HG03439 (cell line): ENCODE results near the gene RPS14.
A peak's percentile ranks its signal among the peaks of the same experiment; 100 is the strongest.
"Not testable (repeated sequence)": the region's sequence is repeated elsewhere in the genome, so short reads cannot be mapped to it uniquely, and the experiment has no call there.

Experiments used
- ATAC-seq: cut with Tn5 transposase; IDR thresholded peaks from one replicate; pipeline ENCODE4 v1.9.1; 2021; ENCODE audit warnings: mild to moderate bottlenecking, moderate library complexity; ENCODE audit not compliant: unreplicated experiment

The RPS14 gene

GRCh38 chr5:150413902-150414790, 35.4 kb downstream of the RPS14 start:
- ATAC-seq, result not testable (repeated sequence)

DNA sequence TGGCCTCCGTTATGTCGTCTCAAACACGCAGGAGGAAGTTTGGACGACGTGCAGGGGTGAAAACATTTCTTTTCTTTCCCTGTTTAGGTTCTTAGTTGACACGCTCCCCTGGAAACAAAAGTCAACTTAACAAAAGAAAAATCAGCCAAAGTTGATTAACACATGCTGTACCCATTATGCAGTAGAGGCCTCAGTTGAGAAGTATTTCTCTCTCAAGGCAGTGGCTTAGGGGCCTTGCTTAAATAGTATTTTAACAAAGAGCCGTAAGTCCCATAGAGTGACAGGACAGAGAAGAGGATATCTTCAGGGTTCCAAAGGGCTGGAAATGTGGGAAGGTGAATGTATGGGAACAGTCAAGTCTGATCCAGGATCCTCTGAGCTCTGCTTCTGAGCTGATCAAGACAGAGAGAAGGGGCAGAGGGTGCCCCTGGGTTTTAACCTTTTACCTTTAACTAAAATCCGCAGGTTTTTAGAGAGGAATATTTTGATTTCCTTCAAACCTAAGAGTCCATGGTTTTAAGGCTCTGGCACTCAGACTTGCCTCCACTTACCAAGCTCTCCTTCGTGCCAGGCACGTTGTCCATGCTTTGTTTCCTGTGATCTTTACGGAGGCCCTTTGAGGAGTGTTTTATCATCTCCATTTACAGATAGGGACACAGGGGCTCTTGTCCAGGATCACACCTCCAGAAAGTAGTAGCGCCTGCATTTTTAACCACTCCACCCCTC, 36.2 kb downstream of the RPS14 start:
- ATAC-seq, result no peak

DNA sequence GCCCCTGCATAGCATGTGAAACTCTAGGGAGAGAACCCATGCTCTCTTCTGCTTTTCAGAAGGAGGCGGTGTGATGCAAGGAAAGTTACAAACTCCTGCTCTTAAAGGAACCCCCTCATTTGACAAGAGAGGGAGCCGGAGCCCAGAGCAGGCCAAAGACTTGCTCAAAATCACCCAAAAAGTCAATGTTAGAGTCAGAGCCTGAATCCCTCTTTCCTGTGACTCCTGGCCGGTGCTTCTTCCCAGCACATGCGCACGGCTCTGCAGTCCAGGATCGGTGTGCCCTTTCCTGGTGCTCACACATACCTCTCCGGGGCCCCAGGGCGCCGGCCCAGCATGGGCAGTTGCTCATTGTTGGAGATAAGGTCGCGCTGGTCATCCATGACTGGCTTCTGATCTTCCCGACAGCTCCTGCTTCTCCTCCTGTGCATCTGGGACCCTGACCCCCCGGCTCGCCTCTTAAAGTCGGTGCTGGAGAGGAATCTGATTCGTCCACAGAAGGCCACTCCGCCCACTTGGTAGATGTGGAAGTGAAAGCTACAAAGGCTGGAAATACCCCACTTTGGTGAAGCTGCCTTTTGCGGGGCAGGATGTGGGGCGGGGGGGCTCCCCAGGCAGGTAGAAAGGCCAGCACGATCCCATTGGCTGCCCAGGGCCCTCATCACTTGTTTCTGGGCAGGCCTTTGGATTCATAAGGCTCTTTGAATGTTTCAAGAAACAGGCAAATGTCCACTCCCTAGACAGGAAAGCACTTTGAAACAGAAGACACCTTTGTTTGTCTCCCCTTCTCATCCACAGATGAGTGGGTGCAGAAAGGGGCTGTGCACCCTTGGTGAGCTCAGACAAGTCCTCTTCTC, 37.0 kb downstream of the RPS14 start, which contains the start of gene CD74:
Gene CD74 (minus strand): TSS at position 592 of the 857 bp plus-strand sequence. CDS start 161 bp downstream, at position 431.
- peak; percentile 68 for ATAC-seq

- ATAC-seq, result no peak
These were observed 38.1 kb downstream of the RPS14 start for GRCh38 chr5:150411245-150411979.

GRCh38 chr5:150410524-150411244, 38.9 kb downstream of the RPS14 start:
- ATAC-seq, result no peak

DNA sequence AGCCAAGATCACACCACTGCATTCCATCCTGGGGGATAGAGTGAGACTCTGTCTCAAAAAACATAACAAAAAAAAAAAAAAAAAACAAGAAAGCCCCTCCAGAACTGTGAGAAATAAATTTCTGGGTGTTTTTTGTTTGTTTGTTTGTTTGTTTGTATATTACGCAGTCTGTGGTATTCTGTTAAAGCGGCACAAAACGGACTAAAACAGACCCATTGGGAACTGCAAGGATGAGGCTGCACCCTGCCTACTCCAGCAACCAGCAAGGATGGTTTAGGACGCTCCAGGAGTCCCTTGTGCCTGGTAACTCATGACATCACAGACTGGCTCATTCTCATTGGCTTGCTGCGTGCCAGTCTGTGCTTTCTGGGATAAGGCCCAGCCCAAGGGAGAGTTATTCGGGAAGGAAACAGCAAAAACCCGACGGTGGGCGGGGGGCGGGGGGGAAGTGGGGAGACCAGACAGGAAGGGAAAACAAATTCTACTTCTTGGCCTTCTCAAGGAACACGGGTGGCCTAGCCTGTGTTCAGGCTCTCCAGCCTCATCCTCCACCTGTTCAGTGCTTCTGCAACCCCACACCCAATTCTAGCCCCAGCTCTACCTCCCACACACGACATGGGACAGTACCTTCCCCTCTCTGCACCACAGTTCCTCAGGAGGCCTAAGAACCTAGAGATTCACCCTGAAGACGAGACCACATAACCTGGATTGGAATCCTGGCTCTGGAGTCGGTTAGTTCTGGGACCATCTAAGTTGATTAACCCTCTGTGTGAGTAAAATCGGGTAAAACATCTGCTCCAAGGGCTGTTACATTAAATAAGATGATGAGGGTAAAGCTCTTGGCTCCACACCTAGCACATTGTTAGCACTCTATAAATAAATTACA, 39.7 kb downstream of the RPS14 start:
- peak; percentile 25 for ATAC-seq

GRCh38 chr5:150408231-150408943, 41.2 kb downstream of the RPS14 start:
- ATAC-seq, result no peak

- ATAC-seq, result no peak
These were observed 42.3 kb downstream of the RPS14 start for GRCh38 chr5:150407096-150407720.

- ATAC-seq, result no peak
These were observed 42.8 kb downstream of the RPS14 start for GRCh38 chr5:150406723-150407095.

- no peak for ATAC-seq
These were observed 43.3 kb downstream of the RPS14 start for GRCh38 chr5:150406103-150406722.

DNA sequence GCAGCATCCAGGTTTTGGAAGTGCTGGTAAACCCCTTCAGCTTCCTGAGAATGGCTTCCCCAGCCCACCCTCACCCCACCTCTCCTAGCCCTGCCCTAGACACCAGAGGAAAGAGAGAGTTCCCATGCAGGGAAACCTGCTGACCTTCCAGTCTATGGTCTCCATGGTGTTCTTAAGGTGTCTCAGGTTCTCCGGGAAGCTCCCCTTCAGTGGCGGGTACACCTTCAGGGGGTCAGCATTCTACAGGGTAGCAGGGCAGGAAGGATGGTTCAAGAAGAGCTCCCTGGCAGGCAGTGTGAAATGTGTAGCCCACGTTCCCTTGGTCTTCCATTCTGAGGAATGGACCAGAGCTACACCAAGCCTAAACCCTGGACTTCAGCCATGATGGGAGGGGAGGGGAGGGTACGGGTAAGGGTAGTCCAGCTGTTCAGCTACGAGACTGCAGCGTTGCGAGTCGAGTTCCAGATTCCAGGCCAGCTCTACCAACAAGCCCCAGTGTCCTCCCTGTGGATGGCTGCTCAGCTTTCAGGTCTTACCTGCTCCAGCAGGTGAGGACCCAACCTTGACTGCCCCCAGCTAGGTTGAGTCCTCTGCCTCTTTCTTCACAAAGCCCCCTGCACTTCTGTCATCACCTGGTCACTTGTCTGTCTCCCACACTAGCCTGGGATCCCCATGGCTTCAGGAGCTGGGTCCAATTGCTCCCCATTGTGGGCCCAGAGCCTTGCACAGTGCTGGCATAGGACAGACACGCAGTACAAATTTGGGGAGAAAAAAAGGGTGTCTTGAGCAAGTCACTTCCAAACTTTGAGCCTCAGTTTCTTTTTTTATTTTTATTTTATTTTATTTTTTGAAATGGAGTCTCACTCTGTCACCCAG, 44.4 kb downstream of the RPS14 start:
- ATAC-seq, result no peak

DNA sequence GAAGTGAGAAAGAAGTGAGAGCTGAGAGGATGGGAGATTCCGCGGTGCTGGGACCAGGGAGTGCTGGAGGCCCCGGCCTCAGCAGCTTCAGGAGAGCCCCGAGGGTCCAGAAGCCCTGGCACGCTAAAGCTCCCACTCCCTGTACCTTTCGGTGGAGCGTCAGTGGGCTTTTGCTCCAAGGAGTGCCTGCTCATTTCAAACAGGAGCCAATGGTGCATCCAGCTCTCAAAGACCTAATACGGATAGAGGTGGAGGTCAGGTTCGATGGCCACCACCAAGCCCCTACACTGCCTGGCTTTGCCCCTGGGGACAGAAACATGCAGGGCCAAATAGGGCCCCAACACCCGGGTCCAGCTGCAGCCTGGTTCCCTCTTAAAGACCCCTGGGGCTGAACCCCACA, 45.0 kb downstream of the RPS14 start:
- no peak for ATAC-seq

DNA sequence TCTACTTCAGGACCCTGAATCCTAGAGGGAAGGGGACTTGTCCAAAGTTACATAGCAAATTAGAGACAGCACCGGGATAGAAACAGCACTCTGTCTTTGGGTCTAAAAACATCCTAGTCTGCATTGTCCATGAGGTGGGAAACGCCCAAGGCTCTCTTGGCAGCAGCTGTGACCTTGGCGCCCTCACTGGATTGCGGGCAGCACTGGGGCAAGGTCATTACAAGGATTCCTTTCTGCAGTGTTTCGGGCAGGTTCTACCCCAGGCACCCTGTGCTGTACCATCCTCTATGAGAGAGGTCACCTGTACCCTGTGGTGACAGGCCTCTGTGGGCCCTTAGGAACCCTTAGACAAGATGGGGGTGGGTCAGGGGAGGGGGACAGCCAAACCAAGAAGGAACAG, 45.4 kb downstream of the RPS14 start:
- ATAC-seq, result no peak

GRCh38 chr5:150402901-150403342, 46.6 kb downstream of the RPS14 start:
- ATAC-seq, result no peak

DNA sequence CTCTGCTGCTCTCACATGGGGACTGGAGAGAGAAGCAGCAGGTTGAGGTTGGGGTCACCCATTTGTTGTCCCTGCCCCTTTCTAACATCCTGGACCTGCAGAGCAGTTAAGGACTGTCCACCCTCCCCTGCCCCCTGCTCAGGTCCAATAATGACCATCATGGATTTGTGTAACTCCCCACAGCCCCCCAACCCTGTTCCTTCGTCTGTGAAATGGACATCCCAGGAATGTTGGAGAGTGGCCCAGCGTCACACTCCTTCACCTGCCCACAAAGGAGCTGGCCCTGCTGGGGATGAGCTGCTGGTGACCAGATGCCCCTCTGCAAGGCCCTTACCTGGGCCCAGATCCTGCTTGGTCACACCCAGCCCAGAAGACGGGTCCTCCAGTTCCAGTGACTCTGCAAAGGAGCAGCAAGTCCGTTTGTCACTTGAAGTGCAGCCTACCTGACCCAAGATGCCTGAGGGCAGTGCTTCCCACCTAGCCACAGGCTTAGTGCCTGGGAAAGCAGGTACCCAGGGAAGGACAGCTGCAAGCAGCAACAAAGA, 47.2 kb downstream of the RPS14 start:
- no peak for ATAC-seq
